Measurements from ENCODE around the gene ZBTB11.
"Not testable (repeated sequence)": the region's sequence is repeated elsewhere in the genome, so short reads cannot be mapped to it uniquely, and the experiment has no call there.

GRCh38 chr3:101641397-101642115 lies 35.4 kb downstream of the ZBTB11 start:
- TF ChIP-seq MAX (IDR thresholded peaks at IDR 0.05; ENCODE audit: low read depth, low read length); BCL3 (IDR thresholded peaks at IDR 0.05; ENCODE audit: borderline replicate concordance, insufficient read depth, low read depth, low read length, poor library complexity, severe bottlenecking); KAT2A (conservative IDR thresholded peaks at IDR 0.05; ENCODE audit: control insufficient read depth, low read depth, low read length): not testable (repeated sequence)
